Measurements from ENCODE around the gene VANGL1.
A peak's percentile ranks its signal among the peaks of the same experiment; 100 is the strongest.

The VANGL1 gene

DNA sequence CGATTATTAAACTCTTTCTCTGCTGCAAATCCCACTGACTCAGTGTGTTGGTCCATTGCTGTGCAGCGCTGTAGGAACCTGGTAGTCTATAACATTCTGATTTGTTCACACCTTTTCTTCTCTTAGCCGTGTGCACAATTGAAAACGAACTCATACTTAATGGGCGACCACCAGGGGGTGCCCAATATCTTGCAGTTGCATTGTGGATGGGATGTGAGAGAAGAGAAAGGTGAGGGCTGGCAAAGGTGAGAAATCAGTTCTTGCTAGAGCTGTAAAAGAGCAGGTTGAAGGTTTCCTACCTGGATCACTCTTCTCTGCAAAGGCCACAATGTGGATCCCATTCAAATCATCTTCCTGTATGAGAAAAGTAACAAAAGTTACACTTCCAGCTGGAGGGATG is 75.8 kb downstream of the VANGL1 start:
- H3K9me3 ChIP-seq (replicated peaks; ENCODE audit: insufficient read depth, low read length) = no peaks in the 10 kb centered on the region
- DNase-seq = peak; percentile 26
- H3F3A ChIP-seq (ENCODE audit: insufficient read depth, low read length) = no peaks in the 10 kb centered on the region
- H3K27ac ChIP-seq (ENCODE audit: low read length) = no peak overlapping the region
- H3K79me2 ChIP-seq (ENCODE audit: low read length) = no peaks in the 10 kb centered on the region
- no peak overlapping the region for H3K9ac ChIP-seq (ENCODE audit: low read length)
- H3K4me2 ChIP-seq (ENCODE audit: low read depth, low read length) = no peak overlapping the region
- H3K4me1 ChIP-seq (ENCODE audit: low read length) = no peaks in the 10 kb centered on the region
- TF ChIP-seq EZH2phosphoT487 (IDR thresholded peaks at IDR 0.05; ENCODE audit: low read length) = no peak
- TF ChIP-seq, protein P1, sequence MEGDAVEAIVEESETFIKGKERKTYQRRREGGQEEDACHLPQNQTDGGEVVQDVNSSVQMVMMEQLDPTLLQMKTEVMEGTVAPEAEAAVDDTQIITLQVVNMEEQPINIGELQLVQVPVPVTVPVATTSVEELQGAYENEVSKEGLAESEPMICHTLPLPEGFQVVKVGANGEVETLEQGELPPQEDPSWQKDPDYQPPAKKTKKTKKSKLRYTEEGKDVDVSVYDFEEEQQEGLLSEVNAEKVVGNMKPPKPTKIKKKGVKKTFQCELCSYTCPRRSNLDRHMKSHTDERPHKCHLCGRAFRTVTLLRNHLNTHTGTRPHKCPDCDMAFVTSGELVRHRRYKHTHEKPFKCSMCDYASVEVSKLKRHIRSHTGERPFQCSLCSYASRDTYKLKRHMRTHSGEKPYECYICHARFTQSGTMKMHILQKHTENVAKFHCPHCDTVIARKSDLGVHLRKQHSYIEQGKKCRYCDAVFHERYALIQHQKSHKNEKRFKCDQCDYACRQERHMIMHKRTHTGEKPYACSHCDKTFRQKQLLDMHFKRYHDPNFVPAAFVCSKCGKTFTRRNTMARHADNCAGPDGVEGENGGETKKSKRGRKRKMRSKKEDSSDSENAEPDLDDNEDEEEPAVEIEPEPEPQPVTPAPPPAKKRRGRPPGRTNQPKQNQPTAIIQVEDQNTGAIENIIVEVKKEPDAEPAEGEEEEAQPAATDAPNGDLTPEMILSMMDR (IDR thresholded peaks at IDR 0.05; ENCODE audit: low read length) = peak; percentile 24
- no peaks in the 10 kb centered on the region for H3K27me3 ChIP-seq (replicated peaks; ENCODE audit: insufficient read depth, low read length)
- H4K20me1 ChIP-seq (ENCODE audit: insufficient read depth, low read length) = no peaks in the 10 kb centered on the region
- H2AFZ ChIP-seq (ENCODE audit: low read length) = no peak overlapping the region
- no peaks in the 10 kb centered on the region for H3K9me2 ChIP-seq (replicated peaks; ENCODE audit: insufficient read depth, low read length)
- H3K36me3 ChIP-seq (replicated peaks; ENCODE audit: insufficient read depth, low read length) = no peaks in the 10 kb centered on the region
- no peak overlapping the region for H3K4me3 ChIP-seq (ENCODE audit: low read length)

DNA sequence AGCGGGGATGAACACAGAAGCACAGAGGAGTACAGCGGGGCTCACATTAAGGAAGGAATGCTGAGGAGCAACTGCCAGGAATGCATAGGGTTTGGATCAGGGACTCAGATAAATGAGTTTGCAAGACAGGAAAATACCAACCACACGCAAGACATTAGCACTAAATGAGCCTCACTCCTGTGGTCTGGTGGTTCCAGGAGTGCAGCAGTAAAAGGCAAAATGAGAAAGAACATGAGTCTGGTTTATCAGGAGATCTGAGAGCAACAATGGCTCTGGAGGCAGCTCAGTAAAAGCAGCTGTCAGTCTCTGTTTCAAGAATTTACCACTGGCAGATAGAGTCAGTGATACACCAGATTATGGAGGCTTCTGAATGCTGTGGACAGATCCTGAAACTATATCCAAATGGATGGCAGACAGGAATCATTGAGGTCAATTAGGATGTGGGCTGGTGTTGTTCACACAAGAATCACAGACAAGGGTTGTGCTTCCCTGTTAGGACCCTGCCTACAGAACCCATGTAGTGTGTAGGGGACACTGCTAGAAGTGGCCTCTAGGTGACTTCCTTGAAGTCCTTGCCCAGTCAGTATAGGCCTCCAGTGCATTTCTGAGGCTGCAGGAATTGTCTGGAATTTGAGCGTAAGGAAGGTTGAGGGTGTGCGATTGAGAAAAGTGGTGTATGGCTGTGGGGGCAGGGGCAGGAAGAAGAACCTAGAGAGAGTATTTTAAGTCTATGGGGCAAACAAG is 76.4 kb downstream of the VANGL1 start:
- Histone ChIP-seq H3K9me2 (replicated peaks; ENCODE audit: insufficient read depth, low read length) (no peaks in the 10 kb centered on the region), H4K20me1 (ENCODE audit: insufficient read depth, low read length) (no peaks in the 10 kb centered on the region), H3K9ac (ENCODE audit: low read length) (no peak overlapping the region), H3K79me2 (ENCODE audit: low read length) (no peaks in the 10 kb centered on the region), H3K4me1 (ENCODE audit: low read length) (no peaks in the 10 kb centered on the region), H3K9me3 (replicated peaks; ENCODE audit: insufficient read depth, low read length) (no peaks in the 10 kb centered on the region), H3F3A (ENCODE audit: insufficient read depth, low read length) (no peaks in the 10 kb centered on the region), H3K27me3 (replicated peaks; ENCODE audit: insufficient read depth, low read length) (no peaks in the 10 kb centered on the region), H2AFZ (ENCODE audit: low read length) (no peak overlapping the region), H3K4me2 (ENCODE audit: low read depth, low read length) (no peak overlapping the region), H3K36me3 (replicated peaks; ENCODE audit: insufficient read depth, low read length) (no peaks in the 10 kb centered on the region), H3K4me3 (ENCODE audit: low read length) (no peak overlapping the region), H3K27ac (ENCODE audit: low read length) (no peak overlapping the region)
- TF ChIP-seq EZH2phosphoT487 (IDR thresholded peaks at IDR 0.05; ENCODE audit: low read length) (no peak), EZH2 (optimal IDR thresholded peaks at IDR 0.05; ENCODE audit: low read depth, low read length) (no peak)
- TF ChIP-seq, protein P1 (IDR thresholded peaks at IDR 0.05; ENCODE audit: low read length) = no peak
- DNase-seq = no peak

DNA sequence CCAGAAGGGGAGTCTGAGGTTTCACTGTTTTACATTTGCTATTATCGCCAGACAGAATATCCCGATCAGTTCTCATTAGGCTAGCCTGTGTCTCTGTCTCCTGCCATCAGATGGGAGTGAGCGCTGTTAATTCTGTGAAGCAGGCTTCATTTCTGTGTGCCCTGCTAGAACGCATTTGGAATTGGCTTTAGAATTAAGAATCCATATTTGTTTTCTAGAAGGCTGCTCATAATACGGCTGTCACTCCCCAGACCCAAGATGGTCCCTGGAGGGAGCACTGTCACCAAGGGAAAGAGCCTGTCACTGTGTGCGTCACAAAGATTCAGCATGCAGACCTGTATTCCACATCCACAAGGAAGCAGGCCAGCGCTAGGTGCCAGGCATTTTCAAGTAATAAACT is 77.5 kb downstream of the VANGL1 start:
- Histone ChIP-seq H4K20me1 (ENCODE audit: insufficient read depth, low read length) (no peaks in the 10 kb centered on the region), H3K27ac (ENCODE audit: low read length) (no peak overlapping the region), H3K9me3 (replicated peaks; ENCODE audit: insufficient read depth, low read length) (no peaks in the 10 kb centered on the region), H2AFZ (ENCODE audit: low read length) (no peak overlapping the region), H3K4me3 (ENCODE audit: low read length) (no peak overlapping the region), H3K4me2 (ENCODE audit: low read depth, low read length) (no peak overlapping the region), H3K4me1 (ENCODE audit: low read length) (no peaks in the 10 kb centered on the region), H3F3A (ENCODE audit: insufficient read depth, low read length) (no peaks in the 10 kb centered on the region), H3K27me3 (replicated peaks; ENCODE audit: insufficient read depth, low read length) (no peaks in the 10 kb centered on the region), H3K79me2 (ENCODE audit: low read length) (no peaks in the 10 kb centered on the region), H3K9ac (ENCODE audit: low read length) (no peak overlapping the region), H3K36me3 (replicated peaks; ENCODE audit: insufficient read depth, low read length) (no peaks in the 10 kb centered on the region), H3K9me2 (replicated peaks; ENCODE audit: insufficient read depth, low read length) (no peaks in the 10 kb centered on the region)
- TF ChIP-seq, protein P1 (IDR thresholded peaks at IDR 0.05; ENCODE audit: low read length) = no peak
- TF ChIP-seq EZH2 (optimal IDR thresholded peaks at IDR 0.05; ENCODE audit: low read depth, low read length) = no peak
- no peak for DNase-seq
